K562 (cell line): ENCODE measurements around the gene CAV1. TPM values are rescaled to one million over a fixed set of nuclear protein-coding genes. Genes with fewer than 3 reads are reported as not detected.

Experiments
- ATAC-seq: fragments of 200-7000 bp; cut with Tn5 transposase; 3 replicates; pipeline ENCODE4 v1.9.1; 2020; ENCODE audit warnings: moderate library complexity
- BruUV-seq: library from RNA; stranded (reverse); fragments of 400-500 nt; replicated peaks from 2 replicates; lab custom pipeline; 2021; lab: Mats Ljungman, UMichigan
- CTCF ChIA-PET: fragments of 300-600 bp; formaldehyde crosslinking; extraction: SDS; loops from one replicate; lab custom pipeline; 2021; ENCODE audit warnings: low intra/inter-chr PET ratio; lab: Yijun Ruan, JAX
- POLR2A ChIA-PET: fragments of 300-600, 350-650 bp; sonication (Branson Sonifier 250); formaldehyde crosslinking; extraction: SDS; loops from one replicate; lab custom pipeline; 2021; ENCODE audit warnings: antibody characterized with exemption, inconsistent platforms; lab: Yijun Ruan, JAX
- DNase-seq, 4 experiments: peaks; one replicate each; pipeline versions ENCODE4 v3.0.0 to v3.0.0-alpha.2; 2011 to 2018; ENCODE audit warnings: low spot score in 3 of 4, mixed read lengths in 3 of 4; ENCODE audit errors: extremely low read depth in 1 of 4
- FAIRE-seq: peaks from 2 replicates; lab custom pipeline; 2011; peaks lifted over from hg19 to GRCh38; lab: Jason Lieb, UNC
- H2AFZ ChIP-seq: 2 replicates; pipeline ENCODE4 v1.6.0; 2011; ENCODE audit warnings: low read depth, low read length, control low read depth, inconsistent platforms
- H3K27ac ChIP-seq: fragments of 200-600 bp; 3 replicates; pipeline ENCODE4 v1.8.0; 2011; ENCODE audit warnings: low read depth, mild to moderate bottlenecking, control low read depth, inconsistent platforms, low read length, moderate library complexity, mixed read lengths; ENCODE audit errors: extremely low read depth
- H3K27me3 ChIP-seq, 2 experiments: fragments of 300-600 bp in 1 of 2; 2 replicates in 1 of 2; 3 replicates in 1 of 2; pipeline versions ENCODE4 v1.6.0 to v1.8.0; 2011; ENCODE audit warnings: inconsistent platforms in 2 of 2, low read length in 2 of 2, mild to moderate bottlenecking in 1 of 2, mixed read lengths in 1 of 2, moderate library complexity in 1 of 2; ENCODE audit not compliant: control insufficient read depth in 2 of 2, insufficient read depth in 2 of 2
- H3K36me3 ChIP-seq: fragments of 300-600 bp; 3 replicates; pipeline ENCODE4 v1.8.0; 2011; ENCODE audit warnings: mild to moderate bottlenecking, low read length, inconsistent platforms; ENCODE audit not compliant: control insufficient read depth, insufficient read depth
- H3K4me1 ChIP-seq, 2 experiments: fragments of 200-600 bp in 1 of 2; replicated peaks in 1 of 2; 2 replicates in 1 of 2; 3 replicates in 1 of 2; pipeline versions ENCODE4 v1.5.1 to v1.8.0; 2011; ENCODE audit warnings: inconsistent platforms in 2 of 2, low read length in 2 of 2, mild to moderate bottlenecking in 1 of 2, mixed read lengths in 1 of 2, moderate library complexity in 1 of 2; ENCODE audit not compliant: control insufficient read depth in 2 of 2, insufficient read depth in 2 of 2
- H3K4me2 ChIP-seq: 2 replicates; pipeline ENCODE4 v1.6.1; 2011; ENCODE audit warnings: low read length, control low read depth, inconsistent platforms, mixed read lengths; ENCODE audit not compliant: insufficient read depth
- H3K4me3 ChIP-seq: fragments of 200-600 bp; sonication (generic), shearing (Covaris generic); 2 replicates; pipeline ENCODE4 v1.5.1; 2016; ENCODE audit warnings: control low read depth, inconsistent platforms
- H3K79me2 ChIP-seq: fragments of 200-600 bp; 3 replicates; pipeline ENCODE4 v1.8.0; 2011; ENCODE audit warnings: low read length, inconsistent platforms; ENCODE audit not compliant: control insufficient read depth, insufficient read depth
- H3K9ac ChIP-seq, 2 experiments: 2 replicates each; pipeline versions ENCODE4 v1.6.0 to v1.6.1; 2011; ENCODE audit warnings: low read depth in 2 of 2, low read length in 2 of 2, control low read depth in 1 of 2, inconsistent platforms in 1 of 2, mild to moderate bottlenecking in 1 of 2, mixed read lengths in 1 of 2; ENCODE audit not compliant: insufficient read depth in 1 of 2
- H3K9me1 ChIP-seq: one replicate; pipeline ENCODE4 v1.6.0; 2011; ENCODE audit warnings: inconsistent platforms, mild to moderate bottlenecking, low read length, moderate library complexity; ENCODE audit not compliant: control insufficient read depth, insufficient read depth
- H3K9me3 ChIP-seq: replicated peaks from 2 replicates; pipeline ENCODE4 v1.5.1; 2011; ENCODE audit warnings: low read depth, low read length, inconsistent platforms; ENCODE audit not compliant: control insufficient read depth, insufficient read depth
- H4K20me1 ChIP-seq: replicated peaks from 2 replicates; pipeline ENCODE4 v1.6.1; 2011; ENCODE audit warnings: low read length, inconsistent platforms, mixed read lengths; ENCODE audit not compliant: control insufficient read depth, insufficient read depth
- CBFA2T3 ChIP-seq: fragments of 450-650 bp; IDR thresholded peaks from 2 replicates; pipeline ENCODE4 v1.6.1; 2017
- FOXK1 ChIP-seq: sonication (generic); formaldehyde crosslinking; IDR thresholded peaks from 2 replicates; pipeline ENCODE4 v1.8.0; 2022; ENCODE audit warnings: missing genetic modification reagents, mild to moderate bottlenecking, borderline replicate concordance
- L3MBTL2 ChIP-seq: fragments of 450-650 bp; IDR thresholded peaks from 2 replicates; pipeline ENCODE4 v1.6.1; 2016; ENCODE audit warnings: mild to moderate bottlenecking, moderate library complexity
- MCM3 ChIP-seq: fragments of 450-650 bp; IDR thresholded peaks from 2 replicates; pipeline ENCODE4 v1.6.1; 2016
- NR2F6 ChIP-seq: fragments of 450-650 bp; formaldehyde crosslinking; IDR thresholded peaks from 2 replicates; pipeline ENCODE4 v1.4.0; 2020; ENCODE audit warnings: mild to moderate bottlenecking
- WHSC1 ChIP-seq: IDR thresholded peaks from one replicate; pipeline ENCODE4 v1.6.1; 2012; ENCODE audit warnings: low read length, control low read depth, inconsistent platforms
- ZNF217 ChIP-seq: sonication (generic); formaldehyde crosslinking; IDR thresholded peaks from 2 replicates; pipeline ENCODE4 v1.8.0; 2022; ENCODE audit warnings: mild to moderate bottlenecking, missing genetic modification reagents
- ZNF316 ChIP-seq: fragments of 450-650 bp; IDR thresholded peaks from 2 replicates; pipeline ENCODE4 v1.6.1; 2016
- ZNF766 ChIP-seq: fragments of 200-800 bp; sonication (Bioruptor generic); conservative IDR thresholded peaks from 2 replicates; pipeline ENCODE4 v1.6.1; 2016; ENCODE audit warnings: missing genetic modification characterization, missing compliant biosample characterization
- WGBS: fragments of 100-300 bp; shearing (Covaris generic); methylation state at CpG from one replicate; pipeline ENCODE4 v1.1.6; 2016; ENCODE audit warnings: low coverage, mixed read lengths; ENCODE audit not compliant: insufficient coverage; ENCODE audit errors: missing lambda C conversion rate; 5-methylcytosine and 5-hydroxymethylcytosine counted together
- in situ Hi-C: fragments of 300-500 bp; cut with MboI; formaldehyde crosslinking; loops from 4 replicates; pipeline ENCODE4 v1.15.0; 2018; ENCODE audit warnings: inconsistent platforms, mixed read lengths
- intact Hi-C: fragments of 100-400 bp; cut with micrococcal nuclease; formaldehyde crosslinking; loops from 2 replicates; pipeline ENCODE4 v1.14.2; 2022
- polyA plus RNA-seq, 8 experiments: library from polyadenylated mRNA; depleted of rRNA in 4 of 8; stranded (reverse) in 5 of 8; unstranded in 3 of 8; fragments of >200 nt; fragmentation: Nextera tagmentation in 2 of 8; fragmentation: Illumina TruSeq in 1 of 8; extraction: Ambion mirVana in 2 of 8; extraction: Trizol in 1 of 8; gene quantifications; 2 replicates each; pipeline versions ENCODE4 v1.2.1 to v1.2.3, GENCODE V29; 2011 to 2014; ENCODE audit warnings: inconsistent platforms in 1 of 8, missing spikeins in 1 of 8
- total RNA-seq, 7 experiments: library from RNA; depleted of rRNA in 6 of 7; stranded (reverse); fragments of >200 nt in 6 of 7; fragmentation: Illumina TruSeq in 2 of 7; extraction: Trizol in 2 of 7; gene quantifications; 2 replicates each; pipeline versions ENCODE4 v1.2.1 to v1.2.3, GENCODE V29; 2011 to 2021; ENCODE audit warnings: low replicate concordance in 1 of 7
- TF ChIP-seq, protein P1 (sequence below): fragments of 450-650 bp; IDR thresholded peaks from 2 replicates; pipeline ENCODE4 v1.6.1; 2016; ENCODE audit warnings: mild to moderate bottlenecking
- TF ChIP-seq, protein P2 (sequence below): fragments of 200-800 bp; sonication (Bioruptor generic); IDR thresholded peaks from 2 replicates; pipeline ENCODE4 v1.6.1; 2016; ENCODE audit warnings: missing genetic modification characterization, missing compliant biosample characterization
- TF ChIP-seq, protein P3 (sequence below): sonication (generic); formaldehyde crosslinking; IDR thresholded peaks from 2 replicates; pipeline ENCODE4 v1.8.0; 2022; ENCODE audit warnings: mild to moderate bottlenecking, missing genetic modification reagents

CAV1 gene
- total and polyA plus RNA-seq, 9 of the 15 experiments (the other 6 are each of a cell fraction or from before 2014, with no cell fraction given), result 0.08 to 1.5 (median 0.63) TPM

DNA sequence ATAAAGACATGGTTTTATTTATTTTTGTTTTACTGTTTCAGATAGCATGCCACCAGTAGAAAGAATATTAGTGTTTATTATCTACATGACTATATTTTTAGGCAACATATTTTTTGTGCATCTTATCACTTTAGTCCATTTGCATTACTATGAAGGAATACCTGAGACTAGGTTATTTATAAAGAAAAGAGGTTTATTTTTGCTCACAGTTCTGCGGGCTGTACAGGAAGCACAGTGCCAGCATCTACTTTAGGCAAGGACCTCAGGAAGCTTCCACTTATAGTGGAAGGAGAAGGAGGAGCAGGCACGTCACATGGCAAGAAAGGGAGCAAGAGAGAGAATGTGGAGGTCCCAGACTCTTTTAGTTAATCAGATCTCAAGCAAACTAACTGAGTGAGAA, 19.6 kb upstream of the CAV1 start:
- H3K27me3 ChIP-seq, result no peaks in the 10 kb centered on the region
- no peak for ATAC-seq
- no peak overlapping the region for H2AFZ ChIP-seq
- intact Hi-C loops, result loop anchor here (10.0 kb wide), 1 partner anchor 450 kb away; the partner anchor contains the start of gene ST7
- no peak overlapping the region for H3K4me2 ChIP-seq
- ChIA-PET CTCF (no interaction called here), POLR2A (no interaction called here)
- no peak overlapping the region for H3K9ac ChIP-seq
- DNase-seq, result no peak
- no peaks in the 10 kb centered on the region for H3K9me1 ChIP-seq
- no peaks in the 10 kb centered on the region for H4K20me1 ChIP-seq
- peaks cover 28% of the 10 kb centered on the region for H3K79me2 ChIP-seq
- in situ Hi-C loops, result loop anchor here (10.0 kb wide), 1 partner anchor 1880 kb away; no protein-coding TSS in a partner anchor
- peaks cover 28% of the 10 kb centered on the region for H3K36me3 ChIP-seq
- no TSS peak for BruUV-seq
- no peak overlapping the region for H3K27ac ChIP-seq
- no peak for FAIRE-seq
- H3K4me1 ChIP-seq, result peaks cover 7 to 31% of the 10 kb centered on the region in 2 experiments; a peak in 4 of 5 replicates
- WGBS, result 98% methylated on average over 2 of the region's 2 CpGs
- no peak overlapping the region for H3K4me3 ChIP-seq
- H3K9me3 ChIP-seq, result no peaks in the 10 kb centered on the region
- TF ChIP-seq ZNF766 (CRISPR knock-in tag) (peak; percentile 91), NR2F6 (CRISPR knock-in tag) (no peak), MCM3 (no peak), L3MBTL2 (no peak), WHSC1 (no peak), FOXK1 (no peak), ZNF316 (0 out of 2 replicates have a peak, but pooled peaks have one; percentile 21), ZNF217 (CRISPR knock-in tag) (no peak), CBFA2T3 (no peak)
- TF ChIP-seq, protein P1, sequence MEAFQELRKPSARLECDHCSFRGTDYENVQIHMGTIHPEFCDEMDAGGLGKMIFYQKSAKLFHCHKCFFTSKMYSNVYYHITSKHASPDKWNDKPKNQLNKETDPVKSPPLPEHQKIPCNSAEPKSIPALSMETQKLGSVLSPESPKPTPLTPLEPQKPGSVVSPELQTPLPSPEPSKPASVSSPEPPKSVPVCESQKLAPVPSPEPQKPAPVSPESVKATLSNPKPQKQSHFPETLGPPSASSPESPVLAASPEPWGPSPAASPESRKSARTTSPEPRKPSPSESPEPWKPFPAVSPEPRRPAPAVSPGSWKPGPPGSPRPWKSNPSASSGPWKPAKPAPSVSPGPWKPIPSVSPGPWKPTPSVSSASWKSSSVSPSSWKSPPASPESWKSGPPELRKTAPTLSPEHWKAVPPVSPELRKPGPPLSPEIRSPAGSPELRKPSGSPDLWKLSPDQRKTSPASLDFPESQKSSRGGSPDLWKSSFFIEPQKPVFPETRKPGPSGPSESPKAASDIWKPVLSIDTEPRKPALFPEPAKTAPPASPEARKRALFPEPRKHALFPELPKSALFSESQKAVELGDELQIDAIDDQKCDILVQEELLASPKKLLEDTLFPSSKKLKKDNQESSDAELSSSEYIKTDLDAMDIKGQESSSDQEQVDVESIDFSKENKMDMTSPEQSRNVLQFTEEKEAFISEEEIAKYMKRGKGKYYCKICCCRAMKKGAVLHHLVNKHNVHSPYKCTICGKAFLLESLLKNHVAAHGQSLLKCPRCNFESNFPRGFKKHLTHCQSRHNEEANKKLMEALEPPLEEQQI, result no peak
- TF ChIP-seq, protein P2, sequence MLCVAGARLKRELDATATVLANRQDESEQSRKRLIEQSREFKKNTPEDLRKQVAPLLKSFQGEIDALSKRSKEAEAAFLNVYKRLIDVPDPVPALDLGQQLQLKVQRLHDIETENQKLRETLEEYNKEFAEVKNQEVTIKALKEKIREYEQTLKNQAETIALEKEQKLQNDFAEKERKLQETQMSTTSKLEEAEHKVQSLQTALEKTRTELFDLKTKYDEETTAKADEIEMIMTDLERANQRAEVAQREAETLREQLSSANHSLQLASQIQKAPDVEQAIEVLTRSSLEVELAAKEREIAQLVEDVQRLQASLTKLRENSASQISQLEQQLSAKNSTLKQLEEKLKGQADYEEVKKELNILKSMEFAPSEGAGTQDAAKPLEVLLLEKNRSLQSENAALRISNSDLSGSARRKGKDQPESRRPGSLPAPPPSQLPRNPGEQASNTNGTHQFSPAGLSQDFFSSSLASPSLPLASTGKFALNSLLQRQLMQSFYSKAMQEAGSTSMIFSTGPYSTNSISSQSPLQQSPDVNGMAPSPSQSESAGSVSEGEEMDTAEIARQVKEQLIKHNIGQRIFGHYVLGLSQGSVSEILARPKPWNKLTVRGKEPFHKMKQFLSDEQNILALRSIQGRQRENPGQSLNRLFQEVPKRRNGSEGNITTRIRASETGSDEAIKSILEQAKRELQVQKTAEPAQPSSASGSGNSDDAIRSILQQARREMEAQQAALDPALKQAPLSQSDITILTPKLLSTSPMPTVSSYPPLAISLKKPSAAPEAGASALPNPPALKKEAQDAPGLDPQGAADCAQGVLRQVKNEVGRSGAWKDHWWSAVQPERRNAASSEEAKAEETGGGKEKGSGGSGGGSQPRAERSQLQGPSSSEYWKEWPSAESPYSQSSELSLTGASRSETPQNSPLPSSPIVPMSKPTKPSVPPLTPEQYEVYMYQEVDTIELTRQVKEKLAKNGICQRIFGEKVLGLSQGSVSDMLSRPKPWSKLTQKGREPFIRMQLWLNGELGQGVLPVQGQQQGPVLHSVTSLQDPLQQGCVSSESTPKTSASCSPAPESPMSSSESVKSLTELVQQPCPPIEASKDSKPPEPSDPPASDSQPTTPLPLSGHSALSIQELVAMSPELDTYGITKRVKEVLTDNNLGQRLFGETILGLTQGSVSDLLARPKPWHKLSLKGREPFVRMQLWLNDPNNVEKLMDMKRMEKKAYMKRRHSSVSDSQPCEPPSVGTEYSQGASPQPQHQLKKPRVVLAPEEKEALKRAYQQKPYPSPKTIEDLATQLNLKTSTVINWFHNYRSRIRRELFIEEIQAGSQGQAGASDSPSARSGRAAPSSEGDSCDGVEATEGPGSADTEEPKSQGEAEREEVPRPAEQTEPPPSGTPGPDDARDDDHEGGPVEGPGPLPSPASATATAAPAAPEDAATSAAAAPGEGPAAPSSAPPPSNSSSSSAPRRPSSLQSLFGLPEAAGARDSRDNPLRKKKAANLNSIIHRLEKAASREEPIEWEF (CRISPR knock-in tag), result no peak
- TF ChIP-seq, protein P3, sequence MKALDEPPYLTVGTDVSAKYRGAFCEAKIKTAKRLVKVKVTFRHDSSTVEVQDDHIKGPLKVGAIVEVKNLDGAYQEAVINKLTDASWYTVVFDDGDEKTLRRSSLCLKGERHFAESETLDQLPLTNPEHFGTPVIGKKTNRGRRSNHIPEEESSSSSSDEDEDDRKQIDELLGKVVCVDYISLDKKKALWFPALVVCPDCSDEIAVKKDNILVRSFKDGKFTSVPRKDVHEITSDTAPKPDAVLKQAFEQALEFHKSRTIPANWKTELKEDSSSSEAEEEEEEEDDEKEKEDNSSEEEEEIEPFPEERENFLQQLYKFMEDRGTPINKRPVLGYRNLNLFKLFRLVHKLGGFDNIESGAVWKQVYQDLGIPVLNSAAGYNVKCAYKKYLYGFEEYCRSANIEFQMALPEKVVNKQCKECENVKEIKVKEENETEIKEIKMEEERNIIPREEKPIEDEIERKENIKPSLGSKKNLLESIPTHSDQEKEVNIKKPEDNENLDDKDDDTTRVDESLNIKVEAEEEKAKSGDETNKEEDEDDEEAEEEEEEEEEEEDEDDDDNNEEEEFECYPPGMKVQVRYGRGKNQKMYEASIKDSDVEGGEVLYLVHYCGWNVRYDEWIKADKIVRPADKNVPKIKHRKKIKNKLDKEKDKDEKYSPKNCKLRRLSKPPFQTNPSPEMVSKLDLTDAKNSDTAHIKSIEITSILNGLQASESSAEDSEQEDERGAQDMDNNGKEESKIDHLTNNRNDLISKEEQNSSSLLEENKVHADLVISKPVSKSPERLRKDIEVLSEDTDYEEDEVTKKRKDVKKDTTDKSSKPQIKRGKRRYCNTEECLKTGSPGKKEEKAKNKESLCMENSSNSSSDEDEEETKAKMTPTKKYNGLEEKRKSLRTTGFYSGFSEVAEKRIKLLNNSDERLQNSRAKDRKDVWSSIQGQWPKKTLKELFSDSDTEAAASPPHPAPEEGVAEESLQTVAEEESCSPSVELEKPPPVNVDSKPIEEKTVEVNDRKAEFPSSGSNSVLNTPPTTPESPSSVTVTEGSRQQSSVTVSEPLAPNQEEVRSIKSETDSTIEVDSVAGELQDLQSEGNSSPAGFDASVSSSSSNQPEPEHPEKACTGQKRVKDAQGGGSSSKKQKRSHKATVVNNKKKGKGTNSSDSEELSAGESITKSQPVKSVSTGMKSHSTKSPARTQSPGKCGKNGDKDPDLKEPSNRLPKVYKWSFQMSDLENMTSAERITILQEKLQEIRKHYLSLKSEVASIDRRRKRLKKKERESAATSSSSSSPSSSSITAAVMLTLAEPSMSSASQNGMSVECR (CRISPR knock-in tag), result no peak
